NCI-H2081 treated with DMSO at 0.1 percent for 48 hours (cell line): ENCODE results near the gene STX8.
"Not testable (repeated sequence)": the region's sequence is repeated elsewhere in the genome, so short reads cannot be mapped to it uniquely, and the experiment has no call there.

Source experiments
- DNase-seq: peaks from one replicate; lab custom pipeline; 2025; lab: John Stamatoyannopoulos, UW

The STX8 gene

DNA sequence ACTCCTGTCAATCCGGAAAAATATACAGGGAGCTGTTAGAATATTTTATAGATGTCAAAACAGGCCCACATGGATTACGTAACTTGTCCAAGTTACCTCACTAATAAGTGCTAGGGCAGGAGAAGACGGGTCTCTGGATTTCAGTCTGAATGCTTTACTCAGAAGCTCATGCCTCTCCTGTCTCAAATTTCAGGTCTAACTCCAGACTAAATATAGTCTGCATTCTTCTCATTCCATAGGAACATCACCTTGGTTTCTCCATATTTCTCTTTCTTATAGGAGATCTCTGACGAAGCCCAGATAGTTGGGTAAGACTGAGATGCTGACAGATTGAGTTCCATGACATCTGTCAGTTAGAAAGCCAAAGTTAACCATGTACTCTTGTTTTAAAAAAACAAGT is 174.2 kb downstream of the STX8 start:
- no peak for DNase-seq

DNA sequence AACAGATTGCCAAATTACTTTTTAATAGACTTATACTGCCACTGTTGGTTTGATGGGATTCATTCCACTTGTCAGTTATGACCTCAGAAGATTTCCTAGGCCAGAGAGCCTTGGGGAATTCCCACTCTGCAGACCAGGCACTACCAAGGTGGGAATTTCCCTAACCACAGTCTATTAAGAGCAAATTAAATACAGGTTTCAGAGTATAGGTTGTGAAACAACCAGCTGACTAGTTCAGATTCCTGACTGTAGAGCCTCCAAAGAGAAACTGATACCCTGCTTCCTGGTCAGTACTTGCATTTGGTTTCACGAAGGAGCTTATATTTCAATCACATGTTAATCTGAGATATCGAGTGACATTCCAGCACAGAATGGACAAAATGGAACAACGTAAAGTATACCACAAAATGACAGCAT is 186.5 kb downstream of the STX8 start:
- DNase-seq = no peak

DNA sequence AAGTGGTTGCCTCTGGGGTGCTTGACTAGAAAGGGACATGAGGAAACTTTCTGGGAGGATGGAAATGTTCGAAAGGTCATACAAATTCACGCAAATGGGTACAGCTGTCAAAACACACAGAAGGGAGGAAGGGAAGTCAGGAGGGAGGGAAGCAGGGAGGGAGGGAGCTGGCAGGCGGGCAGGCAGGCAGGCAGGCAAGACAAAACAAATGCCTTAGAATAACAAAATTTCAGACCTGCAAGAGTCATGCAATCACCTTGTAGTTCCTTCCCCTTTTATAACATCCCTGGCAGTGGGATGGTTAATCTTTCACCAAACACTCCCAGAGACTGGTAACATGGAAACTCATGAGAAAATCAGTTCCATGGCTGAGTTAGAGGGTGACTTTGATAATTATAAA is 189.2 kb downstream of the STX8 start:
- no peak for DNase-seq

DNA sequence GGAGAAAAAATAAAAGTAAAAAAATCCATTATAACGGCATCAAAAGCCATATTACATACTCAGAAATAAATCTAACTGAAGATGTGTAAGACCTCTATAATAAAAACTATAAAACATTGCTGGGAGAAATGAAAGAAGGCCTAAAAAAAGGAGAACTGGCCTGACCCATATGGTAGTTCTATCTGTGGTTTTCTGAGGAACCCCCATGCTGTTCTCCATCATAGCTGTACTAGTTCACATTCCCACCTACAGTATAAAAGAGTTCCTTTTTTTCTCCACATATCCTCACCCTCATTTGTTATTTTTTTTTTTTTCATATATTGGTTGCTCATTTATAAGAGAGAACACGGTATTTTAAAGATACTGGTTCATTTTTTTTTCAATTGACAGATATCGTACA is 191.8 kb downstream of the STX8 start:
- DNase-seq = no peak

DNA sequence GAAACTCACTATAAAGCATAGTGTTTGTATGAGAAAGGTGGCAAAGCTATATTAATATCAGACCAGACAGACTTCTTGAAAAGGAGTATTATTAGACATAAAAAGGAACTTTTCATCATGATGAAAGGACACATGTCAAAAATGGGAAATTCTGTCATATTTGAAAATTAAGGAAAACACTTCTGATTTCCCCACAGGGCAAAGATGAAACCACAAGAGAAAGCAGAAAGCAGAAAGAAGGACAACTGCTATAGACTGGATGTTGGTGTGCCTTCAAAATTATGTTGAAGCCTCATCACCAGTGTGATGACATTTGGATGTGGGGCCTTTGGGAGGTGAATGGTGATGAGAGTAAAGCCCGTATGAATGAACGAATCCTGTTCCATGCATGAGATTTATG is 193.0 kb downstream of the STX8 start:
- no peak for DNase-seq

DNA sequence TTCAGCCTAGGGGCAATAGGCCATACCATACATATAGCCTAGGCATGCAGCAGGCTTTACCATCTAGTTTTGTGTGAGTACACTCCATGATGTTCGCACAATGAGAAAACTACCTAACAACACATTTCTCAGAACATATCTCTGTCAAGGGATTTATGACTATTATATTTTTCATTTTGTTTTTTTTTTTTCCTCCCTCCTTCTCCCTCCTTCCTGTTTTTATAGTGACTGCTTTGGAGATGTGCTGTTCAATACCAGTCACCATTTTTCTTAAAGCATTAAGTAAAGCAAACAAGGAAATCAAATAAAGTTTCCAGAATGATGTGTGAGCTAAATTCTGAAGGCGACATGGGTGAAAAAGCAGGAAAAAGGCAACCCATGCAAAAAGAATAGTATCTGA is 194.6 kb downstream of the STX8 start:
- no peak for DNase-seq

DNA sequence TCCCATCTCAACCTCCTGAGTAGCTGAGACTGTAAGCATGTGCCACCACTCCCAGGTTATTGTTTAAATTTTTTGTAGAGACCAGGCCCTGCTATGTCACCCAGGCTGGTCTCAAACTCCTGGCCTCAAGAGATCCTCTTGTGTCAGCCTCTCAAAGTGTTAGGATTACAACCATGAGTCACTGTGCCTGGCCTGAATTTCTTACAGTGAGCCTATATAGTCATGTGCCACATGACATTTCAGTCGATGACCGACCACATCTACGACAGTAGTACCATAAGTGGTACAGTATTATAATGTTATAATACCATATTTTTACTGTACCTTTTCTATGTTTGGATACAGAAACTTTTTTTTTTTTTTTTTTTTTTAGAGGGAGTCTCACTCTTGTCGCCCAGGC is 195.3 kb downstream of the STX8 start:
- DNase-seq = no peak

DNA sequence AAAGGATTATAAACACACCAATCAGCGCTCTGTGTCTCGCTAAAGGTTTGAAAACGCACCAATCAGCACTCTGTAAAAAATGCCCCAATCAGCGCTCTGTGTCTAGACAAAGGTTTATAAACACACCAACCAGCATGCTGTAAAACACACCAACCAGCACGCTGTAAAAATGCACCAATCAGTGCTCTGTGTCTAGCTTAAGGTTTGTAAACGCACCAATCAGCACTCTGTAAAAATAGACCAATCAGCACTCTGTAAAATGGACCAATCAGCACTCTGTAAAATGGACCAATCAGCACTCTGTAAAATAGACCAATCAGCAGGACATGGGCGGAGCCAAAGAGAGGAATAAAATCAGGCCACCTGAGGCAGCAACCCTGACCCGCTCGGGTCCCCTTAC is 199.4 kb downstream of the STX8 start:
- not testable (repeated sequence) for DNase-seq

DNA sequence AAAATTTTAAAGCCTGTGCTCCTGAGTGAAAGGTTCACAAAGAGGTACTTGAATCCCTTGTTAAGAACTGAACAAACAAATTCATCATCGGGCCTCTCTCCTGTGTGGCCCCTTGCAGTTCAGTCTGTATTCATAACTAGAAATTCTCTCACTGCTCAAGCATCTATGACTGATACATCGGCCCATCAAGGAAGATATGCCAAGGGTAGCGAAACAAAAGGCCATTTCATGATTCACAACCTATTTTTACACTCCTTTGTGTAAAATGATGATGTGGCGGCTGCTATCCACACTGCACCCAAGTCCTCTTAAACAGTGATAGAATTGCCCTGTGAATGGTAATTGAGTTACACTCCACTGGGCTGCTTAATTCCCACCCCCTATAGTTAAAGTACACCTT is 204.6 kb downstream of the STX8 start:
- DNase-seq = peak; percentile 87

DNA sequence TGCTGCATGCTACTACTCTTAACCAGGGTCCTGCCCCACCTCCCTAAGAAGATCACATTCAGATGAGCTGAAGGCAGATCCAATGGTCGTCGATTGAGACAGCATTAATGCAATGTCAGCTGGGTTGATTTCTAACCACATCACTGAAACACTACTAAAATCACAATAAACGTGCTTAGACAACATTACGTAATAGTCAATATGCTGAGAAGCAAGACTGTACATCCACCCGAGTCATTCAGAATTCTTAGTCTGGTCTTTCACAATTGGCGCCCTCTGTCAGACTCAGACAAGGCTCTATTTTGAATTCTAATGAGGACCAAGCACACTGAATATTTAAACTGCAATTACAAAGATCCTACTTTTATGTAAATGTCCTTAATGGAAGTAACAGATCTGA is 205.2 kb downstream of the STX8 start:
- no peak for DNase-seq

DNA sequence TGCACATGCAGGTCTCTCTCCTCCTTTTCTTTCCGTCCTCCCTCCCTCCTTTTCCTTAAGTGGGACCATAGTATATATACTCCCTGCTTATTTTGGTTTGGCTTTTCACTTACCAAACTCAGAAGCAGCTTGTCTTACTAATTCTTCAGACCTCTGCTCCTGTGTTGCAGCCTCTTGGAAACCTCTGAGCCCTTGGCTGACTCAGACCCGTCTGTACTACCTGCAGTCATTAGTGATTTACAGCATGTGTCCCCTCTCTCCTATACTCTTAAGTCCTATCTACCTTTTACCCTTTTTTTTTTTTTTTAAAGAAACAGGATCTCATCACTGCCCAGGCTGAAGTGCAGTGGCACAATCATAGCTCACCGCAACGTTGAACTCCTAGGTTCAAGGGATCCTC is 207.0 kb downstream of the STX8 start:
- DNase-seq = no peak

DNA sequence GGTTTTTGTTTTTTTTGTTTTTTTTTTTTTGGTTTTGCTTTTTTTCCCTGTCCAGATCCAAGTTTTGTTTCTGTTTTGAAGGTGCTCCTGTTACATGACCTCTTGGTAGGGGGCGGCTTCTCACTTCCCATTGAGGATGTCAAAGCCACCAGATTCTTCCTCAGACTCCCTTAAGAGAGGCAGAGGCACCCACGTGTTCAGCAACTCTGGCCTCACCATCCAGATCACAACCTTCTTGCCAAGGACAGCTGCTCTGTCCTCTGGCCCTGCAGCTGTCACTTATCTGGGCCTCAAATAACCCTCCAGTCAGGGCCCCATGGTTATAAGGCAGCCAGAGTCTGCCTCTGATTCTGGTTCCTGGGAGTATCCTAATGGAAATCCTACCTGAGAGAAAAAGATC is 208.5 kb downstream of the STX8 start:
- no peak for DNase-seq

DNA sequence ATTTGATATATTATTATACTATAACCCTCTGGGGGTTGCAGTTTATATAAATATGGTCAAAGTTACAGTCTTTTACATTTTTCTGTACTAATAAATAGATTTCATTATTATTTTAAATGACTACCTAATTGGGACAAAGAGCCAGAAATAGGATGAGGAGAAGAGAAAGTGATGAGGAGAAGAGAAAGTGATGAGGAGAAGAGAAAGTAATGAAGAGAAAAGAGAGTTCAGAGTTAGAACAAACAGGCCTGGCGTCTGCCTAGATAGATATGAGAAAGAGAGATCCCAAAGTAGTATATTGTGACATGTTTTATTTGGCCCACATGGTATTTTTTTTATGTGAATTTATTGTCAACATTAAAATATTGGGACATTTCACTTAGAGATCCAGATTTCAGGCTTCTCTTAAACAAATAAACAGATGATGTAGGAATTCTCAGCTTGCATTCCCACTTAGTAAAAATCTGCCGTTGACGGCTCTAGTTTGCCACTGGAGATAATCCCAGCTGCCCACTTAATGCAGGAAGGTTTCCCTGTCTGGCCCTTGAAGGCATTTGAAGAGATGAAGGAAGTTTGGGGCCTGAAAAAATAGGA is 210.7 kb downstream of the STX8 start:
- DNase-seq = no peak

DNA sequence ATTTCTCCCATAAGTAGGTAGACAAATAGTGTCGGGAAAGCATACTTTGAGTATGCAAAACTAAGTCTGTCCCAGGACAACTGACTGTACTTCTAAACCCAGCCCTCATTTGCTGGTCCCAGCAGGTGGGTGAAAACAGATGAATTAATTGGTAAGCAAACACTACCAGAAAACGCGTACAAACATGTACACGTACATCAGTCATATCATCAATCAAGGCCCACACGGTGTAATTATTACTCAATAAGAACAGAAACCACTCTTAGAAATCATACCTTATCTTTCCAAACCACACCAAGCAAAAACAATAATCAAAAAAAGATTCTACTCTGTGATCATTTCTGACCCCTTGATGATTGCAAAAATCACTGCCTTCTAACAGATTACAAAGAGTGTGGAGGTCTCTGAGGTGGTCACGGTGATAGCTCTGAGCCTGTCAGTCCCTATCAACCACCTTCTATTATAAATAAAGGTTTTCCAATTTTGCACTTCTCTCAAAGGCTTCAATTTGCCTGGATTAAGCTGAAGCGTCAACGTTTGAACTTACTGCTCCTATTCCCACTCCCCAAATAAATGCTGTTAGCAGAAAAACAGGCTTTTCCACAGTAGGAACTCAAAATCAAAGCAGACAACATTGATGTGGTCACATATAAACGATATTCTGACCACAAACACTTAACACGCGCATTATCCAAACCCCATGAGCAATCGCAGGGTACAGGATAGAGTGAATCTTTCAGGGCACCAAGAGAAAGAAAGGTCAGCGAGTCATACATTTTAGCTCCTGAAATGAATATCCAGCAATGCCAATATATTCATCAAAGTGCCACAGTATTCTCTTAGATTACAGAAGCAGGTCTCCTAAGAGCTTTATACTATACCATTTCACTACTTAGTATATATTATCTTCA is 211.9 kb downstream of the STX8 start:
- no peak for DNase-seq

DNA sequence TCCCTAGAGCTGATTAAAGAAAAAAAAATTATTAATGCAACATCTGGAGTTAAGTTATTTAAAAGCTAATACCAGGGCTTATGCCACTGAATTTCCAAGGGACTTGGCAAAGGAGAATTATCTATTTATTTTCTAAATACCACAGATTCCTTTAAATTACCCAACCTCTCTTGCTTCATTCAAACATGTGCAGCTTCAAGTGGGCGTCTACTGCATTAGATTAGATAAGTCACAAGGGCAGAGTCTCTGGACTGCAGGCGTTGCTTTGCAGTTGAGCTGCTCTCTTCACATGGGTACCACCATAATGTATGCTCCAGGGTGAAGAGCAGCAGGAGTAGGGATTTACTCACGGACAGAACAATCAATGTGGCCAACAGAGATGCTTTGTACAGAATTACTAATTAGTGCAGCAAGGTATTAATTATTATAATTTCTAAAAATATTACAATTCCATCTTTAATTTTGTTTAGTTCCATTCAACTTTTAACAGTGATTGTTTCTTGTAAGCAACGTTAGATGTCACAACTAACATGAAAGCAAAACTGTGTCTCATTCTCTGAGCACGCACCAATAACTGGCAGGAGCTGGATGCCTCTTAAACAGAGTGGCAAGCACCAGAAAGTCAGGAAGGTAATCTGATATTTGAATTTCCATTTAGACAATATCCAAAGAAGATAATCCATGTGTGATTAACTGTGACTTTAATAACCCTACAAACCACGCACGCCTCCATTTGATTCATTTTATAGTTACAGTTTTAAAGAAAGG is 214.2 kb downstream of the STX8 start:
- DNase-seq = no peak

DNA sequence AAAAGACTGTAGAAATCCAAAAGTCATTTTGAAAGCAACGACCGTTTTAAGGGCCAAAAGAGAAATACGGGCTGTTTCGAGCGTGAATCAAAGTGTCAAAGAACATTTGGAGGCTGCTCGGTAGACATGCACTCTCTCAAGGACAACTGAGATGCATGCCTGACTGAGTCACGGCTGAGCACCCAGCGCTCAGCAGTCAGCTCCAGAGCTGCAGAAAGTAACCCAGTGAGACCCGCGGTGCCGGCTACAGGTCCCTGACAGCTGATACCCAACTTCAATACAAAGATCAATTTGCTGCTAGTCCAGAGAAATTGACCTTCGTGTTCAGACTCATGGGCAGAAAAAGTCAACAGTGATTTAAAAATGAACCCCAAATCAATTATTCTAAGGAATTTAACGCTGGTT is 214.9 kb downstream of the STX8 start:
- DNase-seq = no peak

DNA sequence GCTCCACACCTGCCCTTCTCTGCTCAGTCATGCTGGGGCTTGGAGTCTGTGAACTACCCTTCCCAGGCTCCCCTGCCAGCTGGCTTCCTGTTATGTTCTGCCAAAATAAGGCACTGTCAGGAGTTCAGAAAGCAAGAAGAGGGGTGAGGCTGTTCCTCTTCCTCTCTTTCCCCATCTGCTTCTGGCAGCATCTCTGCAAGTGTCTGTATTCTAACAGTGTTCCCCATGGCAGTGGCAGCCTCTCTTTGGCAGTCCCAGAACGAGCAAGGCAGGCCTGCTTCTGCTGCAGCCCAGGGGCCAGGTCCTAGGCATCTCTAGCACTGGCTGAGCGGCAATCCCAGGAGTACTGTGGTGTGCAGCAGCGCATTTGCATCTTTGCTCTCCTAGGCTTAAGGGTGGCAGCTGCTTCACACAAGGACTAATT is 219.1 kb downstream of the STX8 start:
- no peak for DNase-seq

DNA sequence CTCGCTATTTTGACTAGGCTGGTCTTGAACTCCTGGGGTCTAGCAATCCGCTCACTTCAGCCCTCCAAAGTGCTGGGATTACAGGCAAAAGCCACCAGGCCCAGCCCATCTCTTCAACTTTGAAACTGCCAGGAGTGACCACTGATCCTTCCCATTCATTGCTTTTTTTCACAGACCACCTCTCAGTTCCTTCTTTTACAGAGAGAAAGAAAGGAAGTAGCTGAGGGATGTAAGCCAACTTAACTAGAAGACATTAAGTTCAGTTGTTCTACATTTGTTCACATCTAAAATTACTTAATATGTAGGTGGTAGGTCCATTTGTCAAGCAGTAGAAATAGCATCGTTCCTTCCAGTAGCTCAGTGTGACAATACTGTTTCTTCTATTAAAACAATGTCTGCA is 219.8 kb downstream of the STX8 start:
- no peak for DNase-seq

DNA sequence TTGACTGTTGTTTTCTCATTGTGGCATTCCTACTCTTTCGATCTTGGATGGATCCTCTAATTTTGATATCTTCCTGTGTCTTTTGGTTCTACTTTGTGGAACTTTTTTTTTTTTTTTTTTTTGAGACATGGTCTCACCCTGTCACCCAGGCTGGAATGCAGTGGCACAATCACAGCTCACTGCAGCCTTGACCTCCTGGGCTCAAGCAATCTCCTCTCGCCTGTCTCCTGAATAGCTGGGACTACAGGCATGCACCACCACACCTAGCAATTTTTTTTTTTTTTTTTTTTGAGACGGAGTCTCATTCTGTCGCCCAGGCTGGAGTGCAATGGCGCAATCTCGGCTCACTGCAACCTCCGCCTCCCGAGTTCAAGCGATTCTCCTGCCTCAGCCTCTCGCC is 220.4 kb downstream of the STX8 start:
- not testable (repeated sequence) for DNase-seq

DNA sequence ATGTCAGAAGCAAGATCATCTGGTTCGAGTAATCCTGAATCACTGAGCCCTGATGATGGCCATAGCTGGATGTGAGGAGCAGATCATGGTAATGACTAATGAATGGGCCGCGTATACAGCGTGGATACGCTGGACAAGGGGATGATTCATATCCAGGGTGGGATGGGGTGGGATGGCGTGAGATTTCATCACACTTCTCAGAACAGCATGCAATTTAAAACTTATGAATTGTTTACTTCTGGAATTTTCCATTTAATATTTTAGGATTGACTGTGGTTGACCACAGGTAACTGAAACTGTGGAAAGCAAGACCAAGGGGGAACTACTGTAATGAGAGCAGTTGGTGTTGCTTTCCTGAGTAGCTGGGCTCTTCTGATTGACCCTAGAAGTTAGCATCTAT is 225.5 kb downstream of the STX8 start:
- DNase-seq = no peak

DNA sequence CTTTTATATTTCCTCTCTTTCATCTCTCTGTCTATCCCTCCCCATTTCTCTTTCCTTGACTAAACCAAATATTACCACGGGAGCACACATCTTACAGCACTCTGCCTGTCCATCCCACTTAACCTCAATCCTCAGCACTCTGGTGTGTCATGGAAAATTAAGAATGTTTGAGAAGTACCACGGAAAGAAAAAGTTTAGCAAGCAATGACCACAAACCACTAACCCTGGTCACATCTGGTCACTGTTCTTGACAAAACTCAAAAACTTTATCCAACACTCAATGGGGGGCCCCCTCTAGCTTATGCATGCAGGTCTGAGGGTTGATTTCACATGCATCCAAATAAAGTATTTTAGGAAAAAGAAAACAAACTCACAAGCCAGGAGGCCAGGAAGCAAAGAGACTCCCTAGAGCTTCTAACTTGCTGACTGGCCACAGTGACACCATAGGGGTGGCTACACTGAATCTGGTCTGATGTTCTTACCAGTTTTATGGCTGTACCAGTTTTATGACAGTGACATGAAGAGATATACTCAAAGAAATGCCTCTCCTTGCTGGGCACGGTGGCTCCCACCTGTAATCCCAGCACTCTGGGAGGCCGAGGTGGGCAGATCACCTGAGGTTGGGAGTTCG is 229.2 kb downstream of the STX8 start:
- no peak for DNase-seq

DNA sequence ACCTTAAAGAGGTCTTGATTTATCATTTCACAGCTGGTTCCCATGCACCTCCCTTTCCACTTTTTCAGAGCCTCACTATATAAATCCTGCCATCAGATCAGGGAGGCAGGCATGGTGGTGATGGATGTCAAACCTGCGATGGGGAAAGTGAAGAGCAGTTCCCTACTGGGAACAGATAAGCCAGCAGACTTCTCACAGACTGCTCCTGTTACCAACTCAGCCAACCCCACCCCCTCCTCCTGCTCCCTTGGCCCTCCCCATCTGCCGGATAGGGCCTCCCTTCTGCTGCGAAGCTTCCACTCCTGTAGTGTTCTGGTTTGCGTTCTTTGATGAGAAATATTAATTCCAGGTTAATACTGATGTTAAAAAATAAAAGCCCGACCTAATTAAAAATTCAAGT is 232.1 kb downstream of the STX8 start:
- DNase-seq = no peak

DNA sequence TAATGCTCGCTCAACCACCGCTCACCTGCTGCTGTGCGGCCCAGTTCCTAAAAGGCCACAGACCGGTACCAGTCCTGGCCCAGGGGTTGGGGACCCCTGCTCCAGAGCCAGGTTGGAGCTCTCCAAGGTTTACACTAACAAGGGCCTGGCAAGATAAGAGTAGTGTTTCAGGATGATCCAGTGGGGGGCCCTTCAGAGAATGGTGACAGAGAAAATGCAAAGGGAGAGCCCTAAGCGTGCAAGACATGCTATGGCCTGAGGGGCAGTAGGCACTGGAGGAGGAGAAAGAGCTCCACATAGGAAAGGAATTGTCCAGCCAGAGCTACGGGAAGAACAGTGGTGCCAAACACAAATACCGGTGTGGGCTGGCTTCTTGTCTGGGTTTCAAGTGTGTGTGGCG is 233.4 kb downstream of the STX8 start:
- no peak for DNase-seq
